ENCODE results near the gene PSME4.

The PSME4 gene

DNA sequence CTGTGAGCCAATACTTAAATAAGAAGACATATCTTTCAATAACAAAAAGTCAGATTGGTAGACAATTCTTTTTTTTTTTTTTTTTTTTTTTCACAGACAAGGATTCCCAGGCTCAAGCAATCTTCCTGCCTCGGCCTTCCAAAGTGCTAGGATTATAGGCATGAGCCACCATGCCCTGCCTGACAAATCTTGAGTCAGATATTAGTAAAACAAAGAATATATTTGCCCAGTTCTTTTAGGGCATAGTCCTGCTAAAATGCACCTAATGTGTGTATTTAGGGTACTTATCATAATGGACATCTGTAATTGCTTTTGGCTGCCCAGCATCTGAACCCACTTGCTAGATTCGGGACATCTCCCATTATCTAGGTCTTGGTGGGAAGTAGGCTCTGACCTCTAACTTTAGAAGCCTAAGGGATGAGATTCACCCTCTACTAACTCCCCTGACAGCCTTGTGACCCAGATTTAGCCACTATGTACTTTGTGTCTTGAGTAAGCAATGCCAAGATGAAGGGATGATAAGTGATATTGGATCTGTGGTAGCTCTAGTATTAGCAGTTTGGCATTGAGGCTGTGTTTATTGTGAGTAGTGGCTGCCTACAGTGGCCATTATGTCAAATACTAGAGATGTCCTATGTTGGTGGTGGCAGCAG lies 18.5 kb upstream of the PSME4 start:
- TF ChIP-seq, protein P1, sequence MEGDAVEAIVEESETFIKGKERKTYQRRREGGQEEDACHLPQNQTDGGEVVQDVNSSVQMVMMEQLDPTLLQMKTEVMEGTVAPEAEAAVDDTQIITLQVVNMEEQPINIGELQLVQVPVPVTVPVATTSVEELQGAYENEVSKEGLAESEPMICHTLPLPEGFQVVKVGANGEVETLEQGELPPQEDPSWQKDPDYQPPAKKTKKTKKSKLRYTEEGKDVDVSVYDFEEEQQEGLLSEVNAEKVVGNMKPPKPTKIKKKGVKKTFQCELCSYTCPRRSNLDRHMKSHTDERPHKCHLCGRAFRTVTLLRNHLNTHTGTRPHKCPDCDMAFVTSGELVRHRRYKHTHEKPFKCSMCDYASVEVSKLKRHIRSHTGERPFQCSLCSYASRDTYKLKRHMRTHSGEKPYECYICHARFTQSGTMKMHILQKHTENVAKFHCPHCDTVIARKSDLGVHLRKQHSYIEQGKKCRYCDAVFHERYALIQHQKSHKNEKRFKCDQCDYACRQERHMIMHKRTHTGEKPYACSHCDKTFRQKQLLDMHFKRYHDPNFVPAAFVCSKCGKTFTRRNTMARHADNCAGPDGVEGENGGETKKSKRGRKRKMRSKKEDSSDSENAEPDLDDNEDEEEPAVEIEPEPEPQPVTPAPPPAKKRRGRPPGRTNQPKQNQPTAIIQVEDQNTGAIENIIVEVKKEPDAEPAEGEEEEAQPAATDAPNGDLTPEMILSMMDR (IDR thresholded peaks at IDR 0.05; ENCODE audit: borderline replicate concordance, insufficient read depth, low read depth, low read length): no peak
- H3K4me3 ChIP-seq (ENCODE audit: low read depth, low read length): no peak overlapping the region

DNA sequence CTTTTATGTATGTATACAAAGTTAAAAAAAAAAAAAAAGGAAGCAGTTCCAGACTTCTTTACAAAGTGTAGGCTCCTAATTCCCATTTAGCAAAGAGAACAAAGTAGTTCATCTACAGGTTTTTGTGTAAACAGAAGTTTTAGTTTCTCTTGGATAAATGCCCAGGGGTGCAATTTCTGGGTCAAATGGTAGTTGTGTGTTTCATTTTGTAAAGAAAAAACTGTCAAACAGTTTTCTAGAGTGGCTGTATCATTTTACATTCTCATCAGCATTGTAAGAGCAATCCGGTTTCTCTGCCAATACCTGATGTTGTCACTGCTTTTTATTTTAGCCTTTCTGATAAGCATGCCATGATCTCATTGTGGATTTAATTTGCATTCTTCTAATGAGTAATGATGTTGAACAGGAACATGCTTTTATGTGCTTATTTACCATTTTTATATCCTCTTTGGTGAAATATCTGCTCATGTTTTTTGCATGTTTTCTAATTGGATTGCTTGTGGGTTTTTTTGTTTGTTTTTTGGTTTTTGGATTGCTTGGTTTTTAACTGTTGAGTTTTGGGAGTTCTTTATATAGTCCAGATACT lies 16.6 kb upstream of the PSME4 start:
- no peak overlapping the region for H3K4me3 ChIP-seq (ENCODE audit: low read depth, low read length)
- TF ChIP-seq, protein P1 (IDR thresholded peaks at IDR 0.05; ENCODE audit: borderline replicate concordance, insufficient read depth, low read depth, low read length): no peak

DNA sequence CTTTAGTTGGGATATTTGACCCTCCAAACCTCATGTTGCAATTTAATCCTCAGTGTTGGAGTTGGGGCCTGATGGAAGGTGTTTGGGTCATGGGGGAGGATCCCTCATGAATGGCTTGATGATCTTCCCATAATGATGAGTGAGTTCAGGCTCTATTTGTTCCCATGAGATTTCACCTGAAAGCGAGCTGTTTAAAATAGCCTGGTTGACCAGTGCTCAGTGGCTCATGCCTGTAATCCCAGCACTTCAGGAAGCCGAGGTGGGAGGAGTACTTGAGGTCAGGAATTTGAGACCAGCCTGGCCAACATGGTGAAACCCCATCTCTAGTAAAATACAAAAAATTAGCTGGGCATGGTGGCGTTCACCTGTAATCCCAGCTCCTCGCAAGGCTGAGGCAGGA lies 14.9 kb upstream of the PSME4 start:
- TF ChIP-seq, protein P1 (IDR thresholded peaks at IDR 0.05; ENCODE audit: borderline replicate concordance, insufficient read depth, low read depth, low read length): no peak
- no peak overlapping the region for H3K4me3 ChIP-seq (ENCODE audit: low read depth, low read length)

DNA sequence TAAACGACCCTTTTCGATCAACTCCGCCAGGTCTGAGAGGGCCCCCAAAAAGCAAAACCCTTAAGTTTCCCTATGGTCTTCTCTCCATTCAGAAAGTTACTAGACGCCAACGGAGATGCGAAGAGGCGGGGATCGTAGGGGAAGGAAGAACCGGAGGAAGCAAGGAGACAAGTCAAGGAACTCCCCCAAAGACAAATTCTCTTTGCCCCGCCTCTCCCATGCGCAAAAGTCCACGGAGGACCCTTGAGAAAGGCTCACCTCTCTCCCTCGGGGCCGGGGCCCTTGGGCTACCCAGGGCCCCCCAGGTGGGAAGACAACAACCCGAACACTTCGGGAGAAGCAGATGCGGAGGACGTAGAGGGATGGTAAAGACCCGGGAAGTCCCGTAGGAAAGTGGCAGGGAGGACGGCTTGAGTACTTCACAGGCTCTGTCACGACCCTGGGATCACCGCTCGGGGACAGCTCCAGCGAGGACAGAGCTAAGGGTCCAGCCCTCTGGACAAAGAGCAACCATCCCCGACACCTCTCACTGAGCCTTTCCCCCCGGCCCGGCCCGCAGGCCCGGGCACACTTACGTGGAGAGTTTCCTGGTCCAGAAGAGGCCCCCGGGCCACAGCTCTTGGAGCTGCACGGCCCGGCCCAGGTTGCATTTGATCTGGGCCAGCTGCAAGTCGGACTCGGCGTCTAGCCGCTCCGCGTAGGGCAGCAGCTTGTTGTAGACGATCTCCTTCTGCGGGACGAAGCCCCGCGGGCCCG lies 647 bp downstream of the PSME4 start:
- H3K4me3 ChIP-seq (ENCODE audit: low read depth, low read length): peak overlapping the region; percentile 81
- TF ChIP-seq, protein P1 (IDR thresholded peaks at IDR 0.05; ENCODE audit: borderline replicate concordance, insufficient read depth, low read depth, low read length): no peak

DNA sequence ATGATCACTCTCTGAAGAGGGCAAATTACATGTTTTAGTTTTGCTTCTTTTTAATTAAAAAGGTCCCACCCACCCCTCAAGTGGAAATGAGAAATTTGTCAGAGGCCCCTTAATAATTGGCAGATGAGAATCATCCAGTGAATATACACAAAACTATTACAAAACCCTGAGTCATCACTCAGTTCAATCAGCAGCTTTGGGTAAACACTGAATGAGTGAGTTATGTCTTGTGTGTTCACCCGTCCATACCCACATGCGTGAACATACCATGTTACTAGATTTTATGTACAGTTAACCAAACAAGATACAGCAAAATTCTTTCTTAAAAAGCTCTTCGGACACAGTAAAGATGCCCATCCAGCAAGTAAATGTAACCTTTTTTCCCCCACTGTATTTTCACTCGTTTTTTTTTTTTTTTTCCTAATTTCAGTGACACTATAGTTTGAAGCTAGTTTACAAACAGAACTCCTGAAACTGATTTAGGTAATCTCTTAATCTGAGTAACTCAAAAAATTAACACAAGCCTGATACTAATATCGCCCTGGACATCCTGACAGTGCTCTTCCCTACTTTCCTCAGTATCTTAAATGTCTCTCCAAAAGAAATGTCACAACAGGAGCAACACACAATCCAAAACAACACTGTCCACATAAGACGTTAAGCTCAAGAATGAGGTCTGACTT lies 1.4 kb downstream of the PSME4 start:
- peak overlapping the region; percentile 81 for H3K4me3 ChIP-seq (ENCODE audit: low read depth, low read length)
- TF ChIP-seq, protein P1 (IDR thresholded peaks at IDR 0.05; ENCODE audit: borderline replicate concordance, insufficient read depth, low read depth, low read length): no peak

GRCh38 chr2:53964987-53965687 lies 5.7 kb downstream of the PSME4 start:
- H3K4me3 ChIP-seq (ENCODE audit: low read depth, low read length): no peak overlapping the region
- TF ChIP-seq, protein P1 (IDR thresholded peaks at IDR 0.05; ENCODE audit: borderline replicate concordance, insufficient read depth, low read depth, low read length): no peak

Measured in GM12875 (cell line).